HAP-1 (cell line): ENCODE measurements around the gene MMAB.

Source experiments
- DNase-seq, 2 experiments: peaks; one replicate each; pipeline ENCODE4 v3.0.0-alpha.2; 2016 to 2020; ENCODE audit warnings: low spot score in 2 of 2
- H3K27me3 ChIP-seq: fragments of 250-450 bp; sonication (Bioruptor Pico); 2 replicates; pipeline ENCODE4 v1.5.1; 2020; ENCODE audit warnings: low read depth, mild to moderate bottlenecking, moderate library complexity
- H3K36me3 ChIP-seq: fragments of 250-450 bp; sonication (Bioruptor Pico); replicated peaks from 2 replicates; pipeline ENCODE4 v1.5.1; 2020; ENCODE audit warnings: mild to moderate bottlenecking
- H3K4me1 ChIP-seq: fragments of 250-450 bp; sonication (Bioruptor Pico); 2 replicates; pipeline ENCODE4 v1.5.1; 2020; ENCODE audit warnings: mild to moderate bottlenecking
- H3K4me3 ChIP-seq: fragments of 250-450 bp; sonication (Bioruptor Pico); 2 replicates; pipeline ENCODE4 v1.5.1; 2020; ENCODE audit warnings: mild to moderate bottlenecking, moderate library complexity
- H3K9me3 ChIP-seq: fragments of 250-450 bp; sonication (Bioruptor Pico); 2 replicates; pipeline ENCODE4 v1.5.1; 2020; ENCODE audit warnings: mild to moderate bottlenecking, moderate library complexity
- in situ Hi-C: fragments of 300-500 bp; cut with MboI; formaldehyde crosslinking; loops from 3 replicates; pipeline ENCODE4 v1.14.3; 2020; ENCODE audit warnings: low sequenced_read_pairs, inconsistent platforms, mixed read lengths

Gene MMAB

GRCh38 chr12:109542014-109542413 lies 31.3 kb downstream of the MMAB start:
- no peaks in the 10 kb centered on the region for H3K27me3 ChIP-seq
- H3K36me3 ChIP-seq, result no peaks in the 10 kb centered on the region
- no peak overlapping the region for H3K4me3 ChIP-seq
- DNase-seq, result no peak
- in situ Hi-C loops, result no loop called here
- H3K4me1 ChIP-seq, result no peaks in the 10 kb centered on the region
- no peaks in the 10 kb centered on the region for H3K9me3 ChIP-seq

DNA sequence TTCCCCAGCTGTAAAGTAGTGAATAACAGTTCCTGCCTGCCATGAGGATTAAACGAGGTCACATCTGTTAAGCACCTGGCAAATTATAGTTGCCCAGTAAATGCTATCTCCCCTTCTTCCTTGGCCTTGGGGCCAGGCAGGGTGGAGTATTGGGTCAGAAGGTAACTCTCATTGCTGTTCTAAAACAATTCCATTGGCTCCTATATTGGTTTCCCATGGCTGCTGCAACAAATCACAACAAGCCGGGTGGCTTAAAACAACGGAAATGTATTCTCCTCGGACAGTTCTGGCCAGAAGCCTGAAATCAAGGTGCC lies 31.9 kb downstream of the MMAB start:
- in situ Hi-C loops, result no loop called here
- Histone ChIP-seq H3K36me3 (no peaks in the 10 kb centered on the region), H3K27me3 (no peaks in the 10 kb centered on the region), H3K9me3 (no peaks in the 10 kb centered on the region), H3K4me3 (no peak overlapping the region), H3K4me1 (no peaks in the 10 kb centered on the region)
- no peak for DNase-seq

DNA sequence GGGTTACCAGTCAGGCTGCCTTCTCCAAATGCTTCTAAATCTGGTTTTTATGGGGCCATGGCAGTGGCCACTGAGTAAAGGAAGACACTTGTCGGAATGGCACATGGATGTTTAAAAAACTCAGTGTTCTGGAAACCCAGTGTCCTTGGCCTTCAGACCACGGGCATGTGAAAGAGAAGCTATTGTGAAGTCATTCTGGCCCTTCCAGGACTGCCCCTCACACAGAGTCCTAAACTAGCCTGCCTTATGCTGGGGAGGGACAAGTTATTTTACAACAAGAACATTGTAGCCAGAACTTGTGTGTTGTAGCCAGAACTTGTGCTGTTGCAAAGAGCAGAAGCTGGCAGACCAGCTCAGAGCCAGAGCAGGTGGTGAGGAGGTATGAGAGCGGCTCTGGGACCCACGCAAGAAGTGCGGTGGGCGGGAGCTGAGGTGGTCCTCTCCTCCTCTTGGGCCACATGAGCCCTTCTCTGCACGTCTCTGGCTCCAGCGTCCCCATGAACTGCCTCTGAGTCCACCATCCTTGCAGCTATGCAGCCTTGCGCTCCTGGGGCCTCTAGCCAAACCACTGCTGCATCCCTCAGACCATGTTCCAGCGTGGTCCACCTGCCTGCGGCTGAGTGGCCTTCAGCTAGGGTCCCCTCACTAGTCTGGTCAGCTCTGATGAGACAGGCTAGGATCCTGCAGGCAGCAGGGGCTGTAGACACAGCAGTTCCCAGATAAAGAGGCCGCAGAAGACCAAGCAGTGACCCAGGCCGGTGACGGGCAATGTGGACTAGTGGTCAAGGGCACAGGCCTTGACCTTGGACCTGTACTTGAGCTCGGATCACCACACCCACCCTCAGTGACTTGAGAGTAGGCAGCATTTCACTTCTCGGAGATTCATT lies 32.5 kb downstream of the MMAB start:
- Histone ChIP-seq H3K36me3 (no peaks in the 10 kb centered on the region), H3K4me3 (no peak overlapping the region), H3K9me3 (no peaks in the 10 kb centered on the region), H3K4me1 (no peaks in the 10 kb centered on the region), H3K27me3 (no peaks in the 10 kb centered on the region)
- in situ Hi-C loops, result no loop called here
- DNase-seq, result no peak

DNA sequence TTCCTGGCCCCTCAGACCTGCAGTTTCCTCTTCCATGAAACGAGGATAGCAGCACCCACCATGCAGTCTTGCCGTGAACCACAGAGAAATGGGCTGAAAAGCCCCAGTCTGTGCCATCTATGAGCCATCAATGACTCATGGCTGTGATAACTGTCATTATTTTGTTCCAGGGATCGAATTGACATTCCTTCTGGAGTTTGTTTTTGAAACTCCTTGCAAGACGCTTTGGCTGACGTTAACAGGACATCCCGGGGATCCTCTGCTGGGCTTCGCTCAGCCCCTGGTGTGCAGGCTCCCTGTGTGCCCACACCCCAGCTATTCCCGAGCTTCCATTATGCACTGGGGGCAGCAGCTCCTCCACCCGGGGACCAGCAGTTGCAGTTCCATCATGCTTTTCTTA lies 33.8 kb downstream of the MMAB start:
- no peak for DNase-seq
- H3K27me3 ChIP-seq, result no peaks in the 10 kb centered on the region
- no peaks in the 10 kb centered on the region for H3K36me3 ChIP-seq
- in situ Hi-C loops, result no loop called here
- H3K9me3 ChIP-seq, result no peaks in the 10 kb centered on the region
- no peak overlapping the region for H3K4me3 ChIP-seq
- H3K4me1 ChIP-seq, result no peaks in the 10 kb centered on the region

DNA sequence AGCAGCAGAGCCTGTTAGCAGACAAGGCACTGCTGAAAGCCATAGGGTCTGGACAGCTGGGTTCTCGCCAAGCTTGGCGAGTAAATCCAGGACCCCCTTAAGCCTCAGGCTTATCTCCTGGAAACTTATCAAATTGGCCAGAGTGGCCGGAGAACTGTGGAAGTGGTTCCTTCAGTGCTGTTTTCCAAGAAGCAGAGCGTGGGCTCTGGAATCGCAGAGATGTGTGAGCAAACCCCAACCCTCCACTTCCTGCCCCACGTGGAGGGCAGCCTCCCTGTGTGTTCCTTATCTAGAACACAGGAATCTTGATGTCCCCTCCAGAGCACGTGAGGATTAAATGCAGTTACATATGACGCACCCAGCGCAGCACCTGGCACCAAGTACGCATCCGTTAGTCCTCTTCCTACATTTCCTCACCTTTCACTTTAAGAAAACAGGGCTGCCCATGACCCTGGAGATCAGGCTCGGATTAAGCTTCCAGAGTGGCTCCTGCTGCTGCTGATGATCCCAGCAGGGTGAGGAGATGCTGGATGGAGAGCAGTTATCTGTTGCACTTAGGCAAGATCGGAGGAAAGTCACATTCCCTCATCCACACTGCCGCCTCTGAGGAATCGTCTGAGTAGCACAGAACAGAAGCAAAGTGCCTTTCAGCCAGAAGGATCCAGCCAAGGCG lies 35.0 kb downstream of the MMAB start:
- DNase-seq, result no peak
- H3K4me1 ChIP-seq, result no peaks in the 10 kb centered on the region
- no peaks in the 10 kb centered on the region for H3K27me3 ChIP-seq
- no peaks in the 10 kb centered on the region for H3K36me3 ChIP-seq
- in situ Hi-C loops, result no loop called here
- no peak overlapping the region for H3K4me3 ChIP-seq
- no peaks in the 10 kb centered on the region for H3K9me3 ChIP-seq

DNA sequence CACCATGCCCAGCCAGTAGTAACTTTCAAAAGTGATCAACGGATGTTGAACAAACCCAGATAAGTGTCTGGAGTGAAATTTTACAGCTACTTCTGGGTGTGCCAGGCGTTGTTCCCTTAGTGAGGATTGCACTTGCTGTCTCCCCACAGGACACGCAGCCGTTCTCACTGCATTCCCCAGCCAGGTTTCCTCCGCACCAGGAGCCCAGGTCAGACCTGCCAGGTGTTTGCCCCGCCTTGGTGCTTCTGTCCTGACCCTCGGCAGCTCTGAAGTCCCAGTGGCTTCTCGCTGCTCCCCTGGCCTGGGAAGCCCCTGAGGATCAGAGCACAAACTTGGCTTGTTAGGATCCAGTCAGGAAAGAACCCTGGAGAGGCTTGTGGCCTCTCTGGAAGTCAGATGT lies 36.2 kb downstream of the MMAB start:
- in situ Hi-C loops, result no loop called here
- H3K36me3 ChIP-seq, result no peaks in the 10 kb centered on the region
- H3K4me3 ChIP-seq, result no peak overlapping the region
- no peaks in the 10 kb centered on the region for H3K4me1 ChIP-seq
- H3K9me3 ChIP-seq, result no peaks in the 10 kb centered on the region
- H3K27me3 ChIP-seq, result no peaks in the 10 kb centered on the region
- DNase-seq, result no peak

DNA sequence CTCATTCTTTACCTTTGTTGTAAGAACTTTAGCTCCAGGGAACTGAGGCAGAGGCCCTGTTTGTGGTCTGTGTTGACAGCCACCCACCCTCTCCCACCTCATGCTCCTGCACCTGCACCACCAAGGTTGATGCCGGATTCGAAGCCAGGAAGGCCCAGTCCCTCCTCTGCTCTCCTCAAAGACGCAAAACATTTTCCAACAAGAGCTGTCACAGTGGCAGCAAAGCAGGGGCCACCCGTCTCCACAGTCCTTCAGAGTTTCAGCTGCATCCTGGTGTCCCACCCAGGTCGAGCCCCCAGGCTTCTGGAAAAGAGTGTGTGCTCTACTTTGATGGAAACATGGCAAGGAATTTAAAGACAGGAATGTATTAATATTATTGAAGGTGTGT lies 37.4 kb downstream of the MMAB start:
- H3K4me1 ChIP-seq, result no peaks in the 10 kb centered on the region
- no peak for DNase-seq
- H3K9me3 ChIP-seq, result no peaks in the 10 kb centered on the region
- H3K36me3 ChIP-seq, result no peaks in the 10 kb centered on the region
- no peak overlapping the region for H3K4me3 ChIP-seq
- H3K27me3 ChIP-seq, result no peaks in the 10 kb centered on the region
- in situ Hi-C loops, result no loop called here

DNA sequence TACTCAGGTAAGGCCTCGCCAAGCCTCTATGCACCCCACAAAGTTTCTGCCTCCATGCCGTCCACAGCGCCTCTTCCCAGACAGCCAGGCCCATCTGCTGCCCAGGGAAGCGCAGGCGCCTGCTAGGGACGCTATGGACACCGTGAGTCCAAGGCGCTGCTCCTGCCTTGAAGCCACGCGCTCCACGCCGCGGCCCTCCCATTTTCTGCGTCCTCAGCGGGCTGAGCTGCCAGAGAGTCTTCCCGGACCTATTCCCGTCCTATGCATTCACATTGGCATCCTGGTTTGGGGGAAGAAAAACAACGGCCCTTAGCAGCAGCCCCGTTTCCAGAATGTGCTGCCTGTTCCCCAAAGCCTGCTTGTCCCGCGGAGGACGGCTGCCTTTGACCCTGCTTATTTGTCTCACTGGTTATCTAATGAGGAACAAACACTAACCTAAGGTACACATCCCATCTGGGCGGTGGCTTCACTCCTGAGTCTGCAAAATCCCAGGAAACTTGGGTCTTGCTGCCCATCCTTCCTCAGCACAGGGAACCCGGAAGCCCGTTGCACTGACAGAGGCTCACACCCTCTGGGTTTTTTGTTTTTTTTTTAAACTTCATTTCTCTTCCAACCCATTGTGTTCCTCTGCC lies 38.0 kb downstream of the MMAB start:
- in situ Hi-C loops, result no loop called here
- DNase-seq, result no peak

GRCh38 chr12:109534456-109534855 lies 38.8 kb downstream of the MMAB start:
- H3K27me3 ChIP-seq, result no peaks in the 10 kb centered on the region
- no peaks in the 10 kb centered on the region for H3K9me3 ChIP-seq
- no peak for DNase-seq
- peaks cover 4% of the 10 kb centered on the region for H3K36me3 ChIP-seq
- H3K4me3 ChIP-seq, result no peak overlapping the region
- no peaks in the 10 kb centered on the region for H3K4me1 ChIP-seq
- in situ Hi-C loops, result no loop called here

More for the DNA sequence above, 38.0 kb downstream of the MMAB start:
- Histone ChIP-seq H3K9me3 (no peaks in the 10 kb centered on the region), H3K4me3 (no peak overlapping the region), H3K36me3 (peaks cover 3% of the 10 kb centered on the region), H3K27me3 (no peaks in the 10 kb centered on the region), H3K4me1 (no peaks in the 10 kb centered on the region)

DNA sequence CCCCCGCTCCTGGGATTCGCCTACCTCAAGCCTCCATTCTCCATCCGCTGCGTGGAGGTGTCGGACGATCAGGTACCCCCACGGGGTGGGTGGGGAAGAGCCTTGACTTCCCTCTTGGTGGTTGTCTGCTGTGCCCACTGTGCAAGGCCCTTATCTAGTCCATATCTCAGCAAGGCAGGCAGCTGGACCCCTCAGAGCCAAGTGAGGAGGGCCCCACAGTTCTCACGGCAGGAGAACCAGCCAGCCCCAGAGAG lies 39.9 kb downstream of the MMAB start:
- Histone ChIP-seq H3K36me3 (peaks cover 4% of the 10 kb centered on the region), H3K4me1 (no peaks in the 10 kb centered on the region), H3K4me3 (no peak overlapping the region), H3K27me3 (no peaks in the 10 kb centered on the region), H3K9me3 (no peaks in the 10 kb centered on the region)
- in situ Hi-C loops, result no loop called here
- DNase-seq, result no peak

DNA sequence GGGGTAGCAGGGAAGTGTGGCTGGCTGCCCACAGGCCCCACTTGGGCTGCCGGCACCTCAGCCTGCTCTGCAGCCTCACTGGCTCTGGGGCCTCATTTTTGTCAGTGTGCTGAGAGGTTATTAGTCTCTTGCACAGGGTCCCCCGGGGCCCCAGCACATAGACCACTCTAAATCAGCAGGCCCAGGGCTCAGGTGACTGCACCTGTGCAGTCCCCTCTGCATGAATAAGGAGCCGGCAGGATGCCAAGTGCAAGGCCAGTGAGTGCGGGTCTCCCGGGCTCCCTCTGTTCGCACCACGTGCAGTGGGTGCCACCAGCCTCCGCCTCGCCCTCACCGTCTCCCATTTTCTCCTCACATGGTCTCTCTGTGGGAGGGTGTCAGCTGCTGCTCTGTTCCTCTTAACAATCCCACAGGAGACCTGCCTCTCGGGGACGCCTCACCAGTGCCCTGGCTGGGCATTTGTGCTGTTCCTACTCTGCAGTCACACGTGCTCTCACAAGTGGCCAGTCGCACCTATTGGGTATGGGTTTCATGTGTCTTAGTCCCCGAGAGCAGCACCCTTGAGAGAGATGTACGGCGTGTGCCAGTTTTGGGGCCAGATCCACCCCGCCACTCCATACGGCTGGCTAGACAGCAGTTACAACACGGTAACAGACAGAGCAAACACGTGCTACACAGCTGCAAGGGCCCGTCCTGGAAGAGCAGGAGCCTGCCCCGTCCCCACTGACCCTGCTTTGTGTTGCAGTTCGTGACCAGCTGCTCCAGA lies 40.4 kb downstream of the MMAB start:
- no peak overlapping the region for H3K4me3 ChIP-seq
- H3K4me1 ChIP-seq, result no peaks in the 10 kb centered on the region
- H3K27me3 ChIP-seq, result no peaks in the 10 kb centered on the region
- in situ Hi-C loops, result no loop called here
- no peak for DNase-seq
- H3K9me3 ChIP-seq, result no peaks in the 10 kb centered on the region
- peaks cover 4% of the 10 kb centered on the region for H3K36me3 ChIP-seq

- Histone ChIP-seq H3K9me3 (no peaks in the 10 kb centered on the region), H3K36me3 (peaks cover 4% of the 10 kb centered on the region), H3K4me1 (no peaks in the 10 kb centered on the region), H3K4me3 (no peak overlapping the region), H3K27me3 (no peaks in the 10 kb centered on the region)
- in situ Hi-C loops, result no loop called here
- no peak for DNase-seq
These were observed 41.9 kb downstream of the MMAB start for GRCh38 chr12:109531411-109531810.

DNA sequence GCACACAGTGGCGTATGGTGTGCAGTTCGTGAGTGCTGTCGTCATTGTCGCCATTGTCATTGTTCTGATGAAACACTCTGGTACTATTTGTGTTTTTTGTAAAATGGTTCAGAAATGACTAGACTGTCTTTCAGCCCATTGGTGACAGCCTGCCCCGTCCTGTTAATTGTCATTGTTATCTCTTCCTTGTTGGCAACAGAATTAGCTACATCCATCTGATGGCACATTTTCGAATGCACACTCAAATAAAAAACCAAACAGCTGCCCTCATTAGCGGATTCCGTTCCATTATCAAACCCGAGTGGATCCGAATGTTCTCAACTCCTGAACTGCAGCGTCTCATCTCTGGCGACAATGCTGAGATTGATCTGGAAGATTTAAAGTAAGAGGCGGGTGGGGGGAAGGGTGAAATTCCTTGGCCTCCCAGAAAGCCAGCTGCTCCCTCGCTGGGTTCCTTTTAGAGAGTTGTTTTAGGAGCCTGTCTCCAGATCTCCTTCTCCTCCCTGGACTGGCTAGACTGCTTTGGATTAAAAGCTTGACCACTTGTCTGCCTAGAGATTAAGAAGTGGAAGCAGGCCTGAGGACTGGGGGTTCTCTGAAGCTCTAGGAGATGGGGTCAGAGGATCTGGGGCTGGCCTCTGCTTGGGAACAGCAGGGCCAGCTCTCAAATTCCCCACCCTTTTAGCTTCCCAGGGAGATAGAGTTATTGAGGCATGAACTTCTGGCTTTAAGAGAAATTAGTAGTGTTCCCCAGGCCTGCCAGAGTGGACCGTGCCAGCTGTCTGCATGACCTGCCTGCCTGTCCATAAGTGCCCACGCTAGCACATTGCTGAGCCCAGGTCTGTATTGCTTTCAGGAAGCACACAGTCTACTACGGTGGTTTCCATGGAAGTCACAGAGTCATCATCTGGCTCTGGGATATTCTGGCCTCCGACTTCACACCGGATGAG lies 43.3 kb downstream of the MMAB start:
- Histone ChIP-seq H3K27me3 (no peaks in the 10 kb centered on the region), H3K4me1 (no peaks in the 10 kb centered on the region), H3K36me3 (peaks cover 11% of the 10 kb centered on the region), H3K9me3 (no peaks in the 10 kb centered on the region), H3K4me3 (no peak overlapping the region)
- in situ Hi-C loops, result no loop called here
- no peak for DNase-seq
